Duodenal mucosa (tissue), 2 donors: ENCODE data around the gene HIBCH.
"Not testable (repeated sequence)": the region's sequence is repeated elsewhere in the genome, so short reads cannot be mapped to it uniquely, and the experiment has no call there.

ENCODE experiments used
- H3K27ac ChIP-seq: one replicate; pipeline ENCODE4 v1.7.0; 2013; ENCODE audit warnings: low read depth, low read length
- H3K27me3 ChIP-seq, 2 donors: one replicate each; pipeline ENCODE4 v1.7.0; 2013; ENCODE audit warnings: low read length in 2 of 2, control low read depth in 1 of 2; ENCODE audit not compliant: insufficient read depth in 2 of 2, control insufficient read depth in 1 of 2
- H3K36me3 ChIP-seq, 2 donors: one replicate each; pipeline ENCODE4 v1.7.0; 2013; ENCODE audit warnings: low read length in 2 of 2, control low read depth in 1 of 2; ENCODE audit not compliant: insufficient read depth in 2 of 2, control insufficient read depth in 1 of 2
- H3K4me1 ChIP-seq, 2 donors: one replicate each; pipeline ENCODE4 v1.7.0; 2013; ENCODE audit warnings: low read length in 2 of 2, control low read depth in 1 of 2; ENCODE audit not compliant: insufficient read depth in 2 of 2, control insufficient read depth in 1 of 2
- H3K4me3 ChIP-seq, 2 donors: one replicate each; pipeline ENCODE4 v1.7.0; 2013; ENCODE audit warnings: low read length in 2 of 2, low read depth in 1 of 2
- H3K9ac ChIP-seq, 2 donors: one replicate each; pipeline ENCODE4 v1.7.0; 2013; ENCODE audit warnings: low read length in 2 of 2, low read depth in 1 of 2
- H3K9me3 ChIP-seq, 2 donors: one replicate each; pipeline ENCODE4 v1.7.0; 2013; ENCODE audit warnings: low read length in 2 of 2, control low read depth in 1 of 2; ENCODE audit not compliant: control insufficient read depth in 1 of 2

The HIBCH gene

DNA sequence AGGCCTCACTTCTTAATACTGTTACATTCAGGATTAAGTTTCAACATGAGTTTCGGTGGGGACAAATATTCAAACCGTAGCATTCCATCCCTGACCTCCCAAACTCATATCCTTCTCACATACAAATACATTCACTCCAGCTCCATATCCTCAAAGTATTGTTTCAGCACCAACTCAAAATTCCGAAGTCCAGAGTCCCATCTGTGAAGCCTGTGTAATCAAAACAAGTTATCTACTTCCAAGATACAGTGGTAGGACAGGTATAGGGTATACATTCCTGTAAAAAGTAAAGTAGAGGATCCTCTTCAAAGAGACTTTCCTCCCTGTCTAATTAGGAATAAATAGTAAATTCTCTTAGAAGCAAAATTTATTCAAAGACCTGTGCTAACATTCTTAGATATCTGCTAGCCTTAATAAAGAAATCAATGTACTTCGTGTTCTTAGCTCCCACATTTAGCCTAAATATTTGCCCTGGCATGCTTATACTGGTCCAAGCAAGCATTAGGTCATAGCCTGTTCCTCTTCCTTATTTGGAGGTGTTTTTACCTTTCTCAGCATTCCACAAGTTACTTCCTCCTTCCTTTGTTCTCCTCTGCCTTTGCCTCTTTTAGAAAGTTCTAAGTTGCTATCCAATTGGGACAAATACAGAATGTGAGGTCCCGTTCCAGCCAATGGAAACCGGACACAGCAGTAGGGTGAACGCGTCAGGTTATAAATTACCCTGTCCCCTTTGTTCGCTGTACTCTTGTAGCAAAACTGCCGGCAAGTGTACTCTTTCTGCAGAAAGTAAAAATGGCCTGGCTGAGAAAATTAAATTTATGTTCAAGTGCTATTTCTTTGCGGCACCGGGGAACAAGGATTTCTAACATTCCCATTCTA lies 40.1 kb downstream of the HIBCH start:
- H3K4me3 ChIP-seq, H3K4me1 ChIP-seq, H3K27ac ChIP-seq, H3K27me3 ChIP-seq, H3K9ac ChIP-seq, H3K9me3 ChIP-seq: not testable (repeated sequence)
- peaks cover 0 to 15% of the 10 kb centered on the region in 2 donors for H3K36me3 ChIP-seq

DNA sequence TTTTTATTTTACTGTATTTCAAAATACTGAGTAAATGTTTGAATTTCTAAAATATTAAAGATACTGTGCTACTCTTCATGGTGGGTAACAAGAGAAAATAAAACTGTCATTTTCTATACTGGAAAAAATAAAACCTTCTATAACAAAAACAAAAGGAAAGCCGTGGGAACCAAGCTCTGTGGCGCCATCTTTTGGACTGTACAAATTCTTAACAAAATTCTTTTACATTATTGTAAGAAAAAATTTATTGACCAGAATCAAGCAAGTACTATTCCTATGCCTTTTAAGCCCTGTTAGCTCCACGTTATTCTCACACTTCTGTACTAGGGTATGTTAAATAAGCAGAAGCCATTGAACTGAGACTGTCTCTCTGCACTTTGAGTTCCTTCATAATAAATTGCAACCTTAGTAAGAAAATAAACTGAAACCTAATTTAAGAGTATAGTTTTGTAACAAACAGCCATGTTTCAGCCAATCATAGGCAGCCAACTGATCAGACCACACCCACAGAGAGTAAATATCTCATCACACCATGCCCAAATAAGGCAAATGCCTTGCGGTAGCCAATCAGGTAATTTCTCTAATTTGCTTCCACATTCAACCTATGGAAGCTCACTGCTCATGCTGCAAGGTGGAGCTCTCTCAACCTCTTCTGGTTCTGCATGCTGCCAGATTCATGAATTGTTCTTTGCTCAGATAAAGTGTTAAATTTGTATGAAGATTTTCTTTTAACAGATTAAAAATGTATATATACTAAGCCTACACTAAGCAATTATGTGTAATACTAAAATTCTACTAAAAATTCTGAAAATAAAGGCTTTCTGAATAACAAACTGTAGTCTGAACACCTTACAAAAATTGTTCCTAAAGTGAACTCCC lies 42.2 kb downstream of the HIBCH start:
- no peaks in the 10 kb centered on the region for H3K27me3 ChIP-seq
- peaks cover 0 to 4% of the 10 kb centered on the region in 2 donors for H3K4me1 ChIP-seq
- H3K9me3 ChIP-seq, result no peaks in the 10 kb centered on the region
- H3K27ac ChIP-seq, result no peak overlapping the region
- no peak overlapping the region for H3K9ac ChIP-seq
- no peak overlapping the region for H3K4me3 ChIP-seq
- peaks cover 0 to 8% of the 10 kb centered on the region in 2 donors for H3K36me3 ChIP-seq

DNA sequence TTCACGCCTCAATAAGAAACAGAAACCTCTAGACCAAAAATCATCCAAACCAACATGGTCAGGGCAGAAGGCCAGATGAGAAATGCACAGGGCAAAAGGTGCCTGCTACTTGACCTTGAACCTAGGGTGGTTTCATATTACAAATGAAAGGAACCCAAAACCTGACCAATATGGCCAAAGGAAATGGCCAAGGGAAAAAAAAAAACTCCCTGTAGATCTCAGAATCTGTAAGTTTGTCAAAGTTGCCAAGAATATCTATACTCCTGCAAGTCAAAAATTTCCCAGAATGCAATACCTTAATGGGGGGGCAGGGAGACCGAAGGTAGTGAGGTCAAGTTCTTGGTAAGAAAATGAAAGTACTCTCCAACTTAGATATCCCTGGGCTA lies 47.2 kb downstream of the HIBCH start:
- no peak overlapping the region for H3K9ac ChIP-seq
- H3K27me3 ChIP-seq, result no peaks in the 10 kb centered on the region
- no peaks in the 10 kb centered on the region for H3K36me3 ChIP-seq
- no peak overlapping the region for H3K27ac ChIP-seq
- peaks cover 0 to 1% of the 10 kb centered on the region in 2 donors for H3K4me1 ChIP-seq
- no peaks in the 10 kb centered on the region for H3K9me3 ChIP-seq
- H3K4me3 ChIP-seq, result no peak overlapping the region

DNA sequence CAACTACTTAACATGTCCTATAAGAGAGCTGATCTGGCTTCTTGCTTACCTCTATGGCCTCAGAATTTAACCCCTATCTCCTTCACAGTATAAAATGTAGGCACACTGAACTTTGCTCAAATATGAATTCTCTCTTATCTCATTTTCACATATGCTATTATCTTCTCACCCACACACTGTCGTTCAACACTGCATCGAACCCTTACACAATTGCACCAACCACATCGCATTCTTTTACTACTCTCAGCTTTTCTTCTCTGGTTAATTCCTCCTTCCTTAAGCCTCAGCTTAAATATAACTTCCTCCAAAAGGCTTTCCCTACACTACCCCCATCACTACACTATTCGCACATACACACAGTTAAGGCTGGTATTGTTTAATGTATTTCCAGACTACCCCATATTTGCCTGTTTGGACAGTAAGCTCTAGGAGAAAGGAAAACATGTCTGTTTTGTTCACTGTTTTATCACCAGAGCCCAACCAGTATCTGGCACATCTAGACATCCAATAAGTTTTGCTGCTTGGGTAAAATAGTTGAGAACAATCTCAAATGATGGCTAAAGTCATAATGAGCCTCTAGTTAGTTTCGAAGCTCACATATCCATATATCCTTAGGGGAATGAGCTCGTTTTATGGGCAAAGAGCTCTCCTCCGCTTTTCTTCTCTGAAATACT lies 47.7 kb downstream of the HIBCH start:
- no peak overlapping the region for H3K9ac ChIP-seq
- no peak overlapping the region for H3K27ac ChIP-seq
- H3K4me3 ChIP-seq, result no peak overlapping the region
- no peaks in the 10 kb centered on the region for H3K9me3 ChIP-seq
- no peaks in the 10 kb centered on the region for H3K27me3 ChIP-seq
- no peaks in the 10 kb centered on the region for H3K4me1 ChIP-seq
- H3K36me3 ChIP-seq, result peaks cover 0 to 4% of the 10 kb centered on the region in 2 donors

DNA sequence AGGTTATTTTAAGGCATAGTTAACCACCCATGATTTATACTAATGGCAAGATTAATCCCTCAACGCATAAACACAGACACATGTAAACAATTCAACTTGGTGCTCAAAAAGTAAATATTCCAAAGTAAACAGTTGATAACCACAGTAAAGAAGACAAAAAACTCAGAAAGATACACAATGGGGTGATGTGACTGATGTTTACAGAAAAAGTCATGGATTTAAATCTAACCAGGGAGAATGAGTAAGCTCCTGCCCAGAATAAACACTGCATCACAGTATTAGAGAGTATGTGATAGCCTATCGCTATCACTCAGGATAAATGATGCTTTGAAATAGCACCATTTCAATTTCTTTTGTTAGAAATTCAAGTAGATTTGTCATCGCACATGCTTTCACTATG lies 49.3 kb downstream of the HIBCH start:
- H3K4me1 ChIP-seq, result no peaks in the 10 kb centered on the region
- peaks cover 0 to 4% of the 10 kb centered on the region in 2 donors for H3K36me3 ChIP-seq
- H3K4me3 ChIP-seq, result no peak overlapping the region
- H3K27me3 ChIP-seq, result no peaks in the 10 kb centered on the region
- H3K27ac ChIP-seq, result no peak overlapping the region
- H3K9ac ChIP-seq, result no peak overlapping the region
- H3K9me3 ChIP-seq, result peaks cover 0 to 3% of the 10 kb centered on the region in 2 donors

DNA sequence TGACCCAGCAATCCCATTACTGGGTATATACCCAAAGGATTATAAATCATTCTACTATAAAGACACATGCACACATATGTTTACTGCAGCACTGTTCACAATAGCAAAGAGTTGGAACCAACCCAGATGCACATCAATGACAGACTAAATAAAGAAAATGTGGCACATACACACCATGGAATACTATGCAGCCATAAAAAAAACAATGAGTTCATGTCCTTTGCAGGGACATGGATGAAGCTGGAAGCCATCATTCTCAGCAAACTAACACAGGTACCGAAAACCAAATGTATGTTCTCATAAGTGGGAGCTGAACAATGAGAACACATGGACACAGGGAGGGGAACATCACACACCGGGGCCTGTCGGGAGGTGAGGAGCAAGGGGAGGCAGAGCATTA lies 49.9 kb downstream of the HIBCH start:
- H3K27ac ChIP-seq, result not testable (repeated sequence)

DNA sequence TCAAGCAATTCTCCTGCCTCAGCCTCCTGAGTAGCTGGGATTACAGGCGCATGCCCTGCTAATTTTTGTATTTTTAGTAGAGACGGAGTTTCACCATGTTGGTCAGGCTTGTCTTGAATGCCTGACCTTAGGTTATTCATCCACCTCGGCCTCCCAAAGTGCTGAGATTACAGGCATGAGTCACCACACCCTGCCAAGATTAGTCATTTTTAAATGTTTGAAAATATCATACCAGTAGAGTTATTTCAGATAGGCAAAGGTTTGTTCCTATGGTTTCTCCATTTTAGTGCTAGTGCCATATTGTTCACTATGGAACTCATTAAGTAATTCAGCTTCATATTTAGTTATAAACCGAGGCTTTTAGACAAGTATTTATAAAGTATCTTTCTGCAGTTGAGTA lies 52.3 kb downstream of the HIBCH start:
- Histone ChIP-seq H3K4me3 (no peak overlapping the region), H3K4me1 (no peaks in the 10 kb centered on the region), H3K36me3 (peaks cover 0 to 4% of the 10 kb centered on the region in 2 donors), H3K27ac (no peak overlapping the region), H3K9ac (no peak overlapping the region), H3K27me3 (no peaks in the 10 kb centered on the region), H3K9me3 (peaks cover 0 to 7% of the 10 kb centered on the region in 2 donors)

More for the DNA sequence above, 49.9 kb downstream of the HIBCH start:
- H3K9me3 ChIP-seq, H3K4me1 ChIP-seq, H3K27me3 ChIP-seq, H3K9ac ChIP-seq, H3K4me3 ChIP-seq, H3K36me3 ChIP-seq: not testable (repeated sequence)

DNA sequence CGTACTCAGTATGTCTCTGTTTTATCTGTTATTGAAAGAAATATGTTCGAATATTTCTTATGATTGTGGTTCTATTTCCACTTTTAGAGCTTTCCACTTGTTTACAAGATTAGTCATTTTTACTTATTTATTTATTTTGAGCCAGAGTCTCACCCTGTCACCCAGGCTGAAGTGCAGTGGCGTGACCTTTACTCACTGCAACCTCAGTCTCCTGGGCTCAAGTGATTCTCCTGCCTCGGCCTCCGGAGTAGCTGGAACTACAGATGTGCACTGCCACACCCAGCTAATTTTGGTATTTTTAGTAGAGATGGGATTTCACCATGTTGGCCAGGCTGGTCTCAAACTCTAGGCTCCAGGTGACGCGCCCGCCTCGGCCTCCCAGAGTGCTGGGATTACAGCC lies 53.3 kb downstream of the HIBCH start:
- Histone ChIP-seq H3K27me3 (no peaks in the 10 kb centered on the region), H3K4me1 (no peaks in the 10 kb centered on the region), H3K9ac (no peak overlapping the region), H3K4me3 (no peak overlapping the region), H3K27ac (no peak overlapping the region), H3K36me3 (peaks cover 0 to 4% of the 10 kb centered on the region in 2 donors), H3K9me3 (peaks cover 0 to 7% of the 10 kb centered on the region in 2 donors)

DNA sequence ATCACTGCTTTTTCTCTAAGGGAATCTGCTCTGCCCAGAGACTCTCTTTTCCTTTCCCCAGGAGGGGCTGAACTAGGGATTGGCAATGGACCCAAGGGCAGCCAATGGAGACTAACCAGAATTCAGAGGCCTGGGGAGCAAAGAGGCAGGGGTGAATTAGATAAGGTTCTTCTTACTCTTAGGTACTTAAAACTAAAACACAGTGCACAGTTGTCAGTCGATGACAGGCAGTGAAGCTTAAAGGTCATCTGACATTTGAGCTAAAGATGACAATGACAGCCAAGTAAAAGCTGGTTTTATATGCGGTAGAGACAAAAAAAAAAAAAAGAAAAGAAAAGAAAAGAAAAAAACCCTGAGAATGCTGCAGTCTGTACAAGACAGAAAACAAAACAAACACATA lies 57.8 kb downstream of the HIBCH start:
- Histone ChIP-seq H3K9ac (no peak overlapping the region), H3K27ac (no peak overlapping the region), H3K9me3 (peaks cover 0 to 7% of the 10 kb centered on the region in 2 donors), H3K4me3 (no peak overlapping the region), H3K4me1 (no peaks in the 10 kb centered on the region), H3K27me3 (no peaks in the 10 kb centered on the region), H3K36me3 (peaks cover 10 to 18% of the 10 kb centered on the region in 2 donors)

DNA sequence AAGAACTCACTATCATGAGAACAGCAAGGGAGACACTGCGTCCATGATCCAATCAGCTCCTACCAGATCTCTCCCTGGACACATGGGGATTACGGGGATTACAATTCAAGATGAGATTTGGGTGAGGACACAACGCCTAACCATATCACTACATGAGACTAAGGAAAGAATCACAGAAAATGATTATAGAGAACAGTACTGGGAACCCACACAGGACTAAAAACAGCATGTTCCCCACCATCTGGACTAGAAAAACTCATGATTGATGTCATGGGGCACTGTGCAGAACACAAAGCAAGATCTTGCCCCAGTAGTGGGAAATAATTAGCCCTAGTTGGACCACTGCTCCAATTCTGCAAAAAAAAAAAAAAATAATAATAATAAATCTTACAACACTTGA lies 63.5 kb downstream of the HIBCH start:
- Histone ChIP-seq H3K4me3 (no peak overlapping the region), H3K9me3 (no peaks in the 10 kb centered on the region), H3K36me3 (peaks cover 17 to 38% of the 10 kb centered on the region in 2 donors)

More for the DNA sequence above, 63.5 kb downstream of the HIBCH start:
- Histone ChIP-seq H3K9ac (no peak overlapping the region), H3K27me3 (no peaks in the 10 kb centered on the region), H3K4me1 (no peaks in the 10 kb centered on the region), H3K27ac (no peak overlapping the region)
